Eye (tissue), 1 donor: ENCODE results near the gene SORL1.
A peak's percentile ranks its signal among the peaks of the same experiment; 100 is the strongest.
"Not testable (repeated sequence)": the region's sequence is repeated elsewhere in the genome, so short reads cannot be mapped to it uniquely, and the experiment has no call there.

Experiments used
- DNase-seq: peaks from one replicate; pipeline ENCODE4 v3.0.0-alpha.2; 2015

Gene SORL1

DNA sequence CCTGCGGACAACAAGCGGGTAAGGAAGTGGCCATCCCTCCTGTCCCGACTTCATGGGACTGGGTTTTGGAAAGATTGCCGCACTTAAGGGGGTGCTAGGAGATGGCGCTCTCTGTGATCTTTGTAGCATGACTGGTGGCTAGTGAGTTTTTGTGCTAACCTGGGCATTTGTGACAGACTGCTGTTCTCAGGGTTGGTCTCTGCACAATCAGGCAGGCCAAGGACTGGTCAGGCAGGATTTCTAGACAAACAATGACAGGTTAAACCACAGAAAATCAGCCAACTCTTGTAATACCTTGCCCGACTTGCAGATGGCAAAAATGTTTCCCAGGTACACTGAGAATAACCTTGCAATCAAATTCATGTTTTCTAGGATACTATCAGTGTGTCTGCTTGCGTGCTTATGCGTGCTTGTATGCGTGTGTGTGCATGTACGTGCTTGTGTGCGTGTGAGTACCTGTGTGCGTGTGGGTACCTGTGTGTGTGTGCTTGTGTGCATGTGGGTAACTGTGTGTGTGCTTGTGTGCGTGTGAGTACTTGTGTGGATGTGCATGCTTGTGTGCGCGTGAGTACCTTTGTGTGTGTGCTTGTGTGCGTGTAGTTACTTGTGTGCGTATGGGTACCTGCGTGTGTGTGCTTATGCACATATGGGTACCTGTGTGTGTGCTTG, 26.2 kb downstream of the SORL1 start:
- DNase-seq: no peak

DNA sequence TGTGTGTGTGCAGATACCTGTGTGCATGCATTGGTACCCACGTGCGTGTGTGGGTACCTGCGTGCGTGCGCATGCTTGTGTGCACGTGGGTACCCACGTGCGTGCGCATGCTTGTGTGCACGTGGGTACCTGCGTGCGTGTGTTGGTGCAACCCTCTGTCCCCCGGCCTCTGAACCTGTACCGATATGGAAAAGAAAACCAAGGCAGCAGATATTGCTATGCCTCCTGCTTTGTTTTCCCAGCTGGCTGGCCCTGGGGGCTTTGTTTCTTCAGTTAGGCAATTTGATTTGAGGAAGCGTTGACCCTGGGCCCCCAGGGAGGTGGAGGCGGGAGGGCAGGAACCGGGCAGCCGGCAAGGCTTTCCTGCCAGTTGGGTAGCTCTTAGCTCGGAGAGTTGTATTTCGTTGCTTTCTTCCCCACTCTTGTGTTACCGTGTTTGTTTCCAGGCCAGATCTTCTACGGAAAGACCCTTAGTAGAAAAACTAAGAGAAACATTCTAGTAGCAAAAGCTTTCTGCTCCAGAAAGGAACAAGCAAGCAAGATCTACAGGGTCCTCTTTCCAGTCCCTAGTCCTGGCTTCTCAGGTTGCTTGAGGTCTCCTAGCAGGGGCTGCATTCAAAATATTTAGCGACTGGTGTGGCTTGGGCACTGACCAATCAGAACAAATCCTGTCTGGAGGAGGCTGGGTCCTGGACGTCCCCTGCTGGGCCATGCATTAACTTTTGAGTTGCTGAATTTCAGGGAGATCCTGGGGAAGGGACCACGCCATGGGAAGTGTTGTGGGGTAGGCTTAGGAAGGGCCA, 27.0 kb downstream of the SORL1 start:
- DNase-seq: peak; percentile 50

DNA sequence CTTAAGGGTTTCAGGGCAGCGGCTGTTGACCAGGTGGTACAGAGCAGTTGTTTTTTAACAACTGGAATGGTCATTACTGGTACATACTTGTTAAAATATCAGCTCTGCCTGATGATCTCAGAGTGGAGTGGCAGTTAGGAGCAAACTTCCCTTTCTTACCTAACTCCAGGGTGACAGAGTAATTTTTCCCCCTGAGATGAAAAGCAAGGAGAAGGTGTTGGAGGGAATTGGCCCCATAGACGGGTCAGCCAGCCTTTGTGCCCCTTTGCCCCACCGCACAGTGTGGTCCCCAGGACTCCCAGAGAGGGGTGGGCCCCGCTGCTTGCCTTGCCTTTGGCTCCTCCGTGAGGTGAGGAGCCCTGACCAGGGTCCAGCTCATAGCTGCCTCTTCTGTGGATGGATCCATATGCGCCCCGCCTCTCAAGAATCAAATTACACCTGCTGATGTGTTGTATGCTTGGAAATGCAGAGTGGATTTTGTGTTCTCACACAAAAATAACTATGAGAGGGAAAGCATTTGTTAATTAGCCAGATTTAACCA, 27.7 kb downstream of the SORL1 start:
- no peak for DNase-seq

GRCh38 chr11:121481484-121482230, 29.5 kb downstream of the SORL1 start:
- not testable (repeated sequence) for DNase-seq

DNA sequence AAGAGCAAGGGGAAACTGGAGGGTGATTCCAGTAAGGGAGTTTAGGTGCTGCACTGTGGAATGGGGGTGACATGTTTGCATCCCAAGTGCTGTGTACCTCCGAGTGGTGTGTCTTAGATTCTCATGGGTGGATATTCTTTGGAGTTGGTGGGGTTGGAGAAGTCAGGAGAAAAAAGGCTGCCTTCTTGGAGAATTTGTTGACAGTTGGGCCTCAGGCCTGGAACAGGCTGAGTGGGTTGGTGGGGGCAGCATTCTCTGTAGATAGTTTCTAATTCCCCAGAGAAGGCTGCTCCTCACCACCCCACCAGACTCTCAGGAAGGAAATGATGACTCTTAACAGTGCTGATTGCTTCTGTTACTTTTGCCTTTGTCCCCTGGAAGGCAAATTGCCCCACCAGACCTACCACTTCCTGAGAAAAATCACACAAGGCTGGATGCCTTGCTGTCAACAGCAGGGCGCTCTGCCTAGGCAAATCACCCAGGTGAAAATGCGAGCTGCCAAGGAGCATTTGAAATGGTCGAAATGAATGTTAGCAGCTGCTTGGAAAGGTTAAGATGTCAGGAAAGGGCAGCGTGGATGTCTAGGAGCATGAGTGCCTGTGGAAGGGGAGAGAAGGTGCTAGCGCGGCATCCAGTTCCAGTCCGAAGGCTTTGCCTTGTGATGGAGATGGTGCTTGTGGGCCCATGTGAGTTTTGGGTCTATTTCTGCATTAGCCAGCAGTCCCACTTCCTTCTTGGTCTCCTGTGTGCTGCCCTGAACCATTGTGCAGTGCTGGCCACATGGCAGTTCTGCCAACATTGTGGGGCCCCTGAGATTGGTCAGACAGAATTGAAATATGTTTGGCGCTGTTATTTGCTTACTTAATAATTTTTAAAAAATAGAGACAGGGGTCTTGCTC, 30.4 kb downstream of the SORL1 start:
- DNase-seq: no peak

DNA sequence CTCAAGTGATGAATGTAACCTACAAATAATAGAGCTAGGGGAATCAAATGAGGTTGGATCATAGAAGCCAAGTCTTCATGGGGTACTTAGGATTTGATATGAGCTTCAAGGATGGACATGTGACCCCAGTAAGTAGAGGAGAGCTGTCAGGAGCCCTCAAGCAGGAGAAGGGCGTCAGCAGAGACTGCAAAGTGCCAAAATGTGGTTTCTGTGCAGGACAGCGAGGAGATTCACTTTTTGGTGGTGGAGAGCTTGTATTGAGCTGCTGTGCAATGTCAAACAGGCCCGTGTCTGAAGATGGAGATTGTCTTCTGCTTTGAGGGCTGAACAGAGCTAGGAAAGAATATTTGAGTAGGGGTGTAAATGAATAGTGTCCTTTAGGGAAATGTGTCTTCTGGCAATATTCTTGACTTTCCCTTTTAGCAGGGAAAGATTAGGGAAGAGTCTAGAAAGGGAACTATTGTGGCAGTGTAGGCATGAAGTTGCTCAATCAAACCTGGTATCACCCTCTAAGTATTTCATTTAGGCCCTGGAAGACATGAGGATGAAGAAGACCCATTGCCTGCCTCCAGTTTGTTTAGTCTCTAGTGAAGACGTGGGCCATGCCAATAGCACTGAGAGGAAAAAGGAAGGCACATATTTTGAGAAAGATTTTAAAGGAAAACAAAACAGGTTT, 31.8 kb downstream of the SORL1 start:
- no peak for DNase-seq

DNA sequence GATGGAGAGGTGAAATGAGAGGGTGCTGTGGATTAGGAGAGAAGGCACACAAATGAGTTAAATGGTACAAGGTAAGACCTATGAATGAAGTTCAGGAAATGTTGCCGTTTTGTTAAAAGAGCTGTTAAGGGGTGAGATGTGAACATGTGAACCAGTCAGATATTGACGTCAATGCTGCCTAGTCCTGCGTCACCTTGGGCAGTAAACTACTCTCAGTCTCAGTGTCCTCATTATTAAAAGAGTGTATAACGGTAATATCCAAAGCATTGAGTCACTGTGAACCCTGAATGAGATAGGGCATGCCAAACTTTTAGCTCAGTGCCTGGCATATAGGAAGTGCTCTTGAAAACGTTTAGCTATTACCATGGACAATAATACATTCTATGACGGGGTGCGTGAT, 33.1 kb downstream of the SORL1 start:
- DNase-seq: no peak

DNA sequence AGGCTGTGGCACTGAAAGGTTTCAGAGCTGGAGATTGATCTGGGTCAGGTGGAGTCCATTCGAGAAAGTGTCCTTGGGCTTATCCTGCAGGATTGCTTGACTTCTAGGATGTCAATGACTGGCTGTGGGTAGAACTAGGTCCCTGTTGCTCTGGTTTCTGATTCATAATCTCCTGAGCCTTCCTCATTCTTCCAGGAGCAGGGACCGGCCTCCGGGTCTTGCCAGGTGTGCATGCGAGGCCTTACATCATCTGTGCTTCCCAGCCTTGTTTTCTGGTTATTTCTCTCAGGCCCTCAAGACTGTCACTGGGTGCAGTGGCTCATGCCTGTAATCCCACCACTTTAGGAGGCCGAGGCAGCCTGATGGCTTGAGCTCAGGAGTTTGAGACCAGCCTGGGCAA, 33.9 kb downstream of the SORL1 start:
- DNase-seq: no peak

DNA sequence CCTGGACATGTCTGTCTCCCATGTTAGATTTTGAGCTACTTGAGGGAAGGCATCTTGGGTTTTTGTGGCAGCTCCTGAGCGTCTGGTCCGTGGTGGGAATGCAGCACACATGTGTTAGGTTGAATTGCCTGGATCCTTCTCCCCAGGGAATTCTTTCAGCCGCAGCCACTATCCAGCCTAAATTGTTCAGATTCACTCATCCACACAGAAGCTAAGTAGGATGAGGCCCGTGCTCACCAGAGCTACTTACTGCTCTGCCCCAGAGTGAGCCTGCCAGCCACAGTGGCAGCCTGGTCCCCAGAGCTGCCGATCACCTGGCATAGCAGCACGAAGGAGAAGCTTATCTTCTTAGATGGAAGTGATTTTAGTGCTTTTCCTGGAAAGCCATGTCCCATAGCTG, 35.1 kb downstream of the SORL1 start:
- DNase-seq: peak; percentile 73

- no peak for DNase-seq
Observed at GRCh38 chr11:121488170-121488569, 36.1 kb downstream of the SORL1 start.

- no peak for DNase-seq
Observed at GRCh38 chr11:121488641-121489040, 36.5 kb downstream of the SORL1 start.

DNA sequence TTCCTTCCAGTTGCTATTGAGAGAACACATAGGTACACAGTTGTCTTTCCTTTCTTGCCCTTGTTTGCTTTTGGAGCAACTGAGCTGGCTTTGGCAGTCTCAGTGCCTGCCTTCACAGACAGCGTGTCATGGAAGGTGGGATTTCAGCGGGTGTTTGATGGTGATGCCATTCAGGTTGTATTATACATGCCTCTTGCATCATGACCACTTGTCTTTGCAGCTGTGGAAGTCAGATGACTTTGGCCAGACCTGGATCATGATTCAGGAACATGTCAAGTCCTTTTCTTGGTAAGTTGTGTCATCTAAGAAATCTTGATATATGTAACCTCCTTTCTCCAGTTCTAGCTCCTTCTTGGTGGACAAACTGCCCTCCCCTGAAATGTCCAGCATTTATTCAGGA, 37.7 kb downstream of the SORL1 start:
- DNase-seq: no peak

GRCh38 chr11:121494355-121495099, 42.4 kb downstream of the SORL1 start:
- no peak for DNase-seq

- DNase-seq: no peak
Observed at GRCh38 chr11:121497176-121497998, 45.3 kb downstream of the SORL1 start.

DNA sequence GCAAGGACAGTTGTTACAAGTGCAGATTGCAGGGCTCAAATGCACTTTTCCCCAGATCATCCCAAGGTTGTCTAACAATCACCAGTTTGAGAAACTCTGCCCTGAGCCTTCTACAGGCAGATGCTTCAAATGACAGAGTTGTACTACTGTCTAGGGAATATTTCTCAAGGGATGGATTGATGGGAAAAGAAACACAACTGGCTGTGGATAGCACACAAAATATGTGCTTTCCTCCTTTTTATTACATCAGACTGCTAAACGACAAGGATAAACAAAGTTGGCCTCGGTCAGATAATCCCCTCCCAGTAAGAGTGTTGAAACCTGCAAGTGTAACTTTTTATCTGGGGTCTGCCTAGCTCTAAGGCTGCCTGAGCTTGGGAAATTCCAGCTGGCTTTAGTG, 47.3 kb downstream of the SORL1 start:
- DNase-seq: no peak

- no peak for DNase-seq
Observed at GRCh38 chr11:121500275-121500674, 48.2 kb downstream of the SORL1 start.

DNA sequence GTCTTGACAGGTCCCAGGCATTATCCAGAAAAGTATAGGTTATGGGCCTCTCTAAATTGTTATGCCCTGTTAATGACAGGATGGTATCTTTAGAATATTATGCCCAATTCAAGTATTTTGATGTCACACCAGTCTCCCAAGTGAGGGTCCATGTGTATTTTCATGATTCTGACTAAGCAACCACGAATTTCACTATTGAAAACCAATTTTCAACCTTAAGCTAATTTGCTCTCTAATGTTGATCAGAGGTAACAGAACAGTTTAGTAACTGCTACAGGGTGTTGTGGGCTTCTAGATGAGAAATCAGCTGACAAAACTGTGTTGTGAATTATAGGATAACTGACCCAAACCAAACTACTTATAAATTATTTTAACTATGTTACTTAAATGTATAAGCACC, 48.6 kb downstream of the SORL1 start:
- no peak for DNase-seq

GRCh38 chr11:121503051-121503450, 50.9 kb downstream of the SORL1 start:
- DNase-seq: no peak

DNA sequence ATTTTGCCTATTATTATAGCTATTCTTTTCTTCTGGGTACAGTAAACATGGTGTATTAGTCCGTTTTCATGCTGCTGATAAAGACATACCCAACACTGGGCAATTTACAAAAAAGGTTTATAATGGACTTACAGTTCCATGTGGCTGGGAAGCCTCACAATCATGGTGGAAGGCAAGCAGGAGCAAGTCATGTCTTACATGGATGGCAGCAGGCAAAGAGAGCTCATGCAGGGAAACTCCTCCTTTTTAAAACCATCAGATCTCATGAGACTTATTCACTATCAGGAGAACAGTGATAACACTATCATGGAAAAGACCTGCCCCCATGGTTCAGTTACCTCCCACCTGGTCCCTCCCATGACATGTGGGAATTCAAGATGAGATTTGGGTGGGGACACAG, 54.1 kb downstream of the SORL1 start:
- not testable (repeated sequence) for DNase-seq

- peak; percentile 16 for DNase-seq
Observed at GRCh38 chr11:121508449-121508848, 56.3 kb downstream of the SORL1 start.
